Glutamatergic neuron (in vitro differentiated cells): ENCODE data around the gene WDR70. TPM values are rescaled to one million over a fixed set of nuclear protein-coding genes. Genes with fewer than 3 reads are reported as not detected.
"Not testable (repeated sequence)": the region's sequence is repeated elsewhere in the genome, so short reads cannot be mapped to it uniquely, and the experiment has no call there.

Experiments
- DNase-seq: peaks from one replicate; pipeline ENCODE4 v3.0.0; 2022
- H3K27ac Mint-ChIP-seq: one replicate; pipeline ENCODE4 v1.8.0; 2020; ENCODE audit warnings: mild to moderate bottlenecking, mixed read lengths, inconsistent platforms; ENCODE audit not compliant: unreplicated experiment
- H3K27me3 Mint-ChIP-seq: one replicate; pipeline ENCODE4 v1.8.0; 2020; ENCODE audit warnings: mild to moderate bottlenecking, moderate library complexity, mixed read lengths, inconsistent platforms; ENCODE audit not compliant: unreplicated experiment
- H3K36me3 Mint-ChIP-seq: one replicate; pipeline ENCODE4 v1.8.0; 2020; ENCODE audit warnings: mild to moderate bottlenecking, mixed read lengths, inconsistent platforms; ENCODE audit not compliant: unreplicated experiment
- H3K4me1 Mint-ChIP-seq: one replicate; pipeline ENCODE4 v1.8.0; 2020; ENCODE audit warnings: mild to moderate bottlenecking, low read depth, mixed read lengths, inconsistent platforms; ENCODE audit not compliant: unreplicated experiment
- H3K4me3 Mint-ChIP-seq: one replicate; pipeline ENCODE4 v1.8.0; 2020; ENCODE audit warnings: mild to moderate bottlenecking, mixed read lengths, inconsistent platforms; ENCODE audit not compliant: unreplicated experiment
- H3K9me3 Mint-ChIP-seq: one replicate; pipeline ENCODE4 v1.8.0; 2020; ENCODE audit warnings: mild to moderate bottlenecking, moderate library complexity, mixed read lengths, inconsistent platforms; ENCODE audit not compliant: unreplicated experiment
- total RNA-seq: library from RNA; stranded (reverse); fragmentation: NEBNext Ultra II Directional; extraction: Animal tissue kit (Norgen Biotek cat#: 25700); gene quantifications from one replicate; pipeline ENCODE4 v1.2.1, GENCODE V29; 2021; ENCODE audit not compliant: unreplicated experiment
- TF ChIP-seq, protein P1 (sequence below): fragments of 200-600 bp; sonication (generic); IDR thresholded peaks from one replicate; pipeline ENCODE4 v1.5.0; 2021; ENCODE audit not compliant: partially characterized antibody, unreplicated experiment

Gene WDR70
- total RNA-seq, 1 donor from 2014 or later = 38.1 TPM

DNA sequence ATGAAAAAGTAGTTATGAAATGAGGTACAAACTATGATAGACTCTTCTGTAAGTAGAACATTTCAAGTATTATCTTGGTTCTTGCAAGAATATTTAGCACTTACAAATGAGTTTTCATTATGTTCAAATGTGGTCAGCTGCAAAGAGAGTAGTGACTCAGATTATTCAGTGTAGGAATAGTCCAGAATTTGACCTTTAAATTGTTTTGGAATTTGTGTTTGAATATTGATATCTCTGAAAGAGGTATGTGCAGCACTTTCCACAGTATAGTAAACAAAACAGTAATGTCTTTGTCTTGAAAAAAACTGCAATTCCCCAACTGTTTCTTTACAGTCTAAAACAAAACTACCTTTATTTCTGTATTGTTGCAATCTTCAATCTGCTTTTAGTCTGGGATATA lies 56.1 kb downstream of the WDR70 start:
- Mint-ChIP-seq H3K27ac (no peak overlapping the region), H3K4me3 (no peak overlapping the region), H3K9me3 (no peaks in the 10 kb centered on the region), H3K36me3 (no peaks in the 10 kb centered on the region), H3K4me1 (no peaks in the 10 kb centered on the region), H3K27me3 (no peaks in the 10 kb centered on the region)
- DNase-seq = no peak
- TF ChIP-seq, protein P1, sequence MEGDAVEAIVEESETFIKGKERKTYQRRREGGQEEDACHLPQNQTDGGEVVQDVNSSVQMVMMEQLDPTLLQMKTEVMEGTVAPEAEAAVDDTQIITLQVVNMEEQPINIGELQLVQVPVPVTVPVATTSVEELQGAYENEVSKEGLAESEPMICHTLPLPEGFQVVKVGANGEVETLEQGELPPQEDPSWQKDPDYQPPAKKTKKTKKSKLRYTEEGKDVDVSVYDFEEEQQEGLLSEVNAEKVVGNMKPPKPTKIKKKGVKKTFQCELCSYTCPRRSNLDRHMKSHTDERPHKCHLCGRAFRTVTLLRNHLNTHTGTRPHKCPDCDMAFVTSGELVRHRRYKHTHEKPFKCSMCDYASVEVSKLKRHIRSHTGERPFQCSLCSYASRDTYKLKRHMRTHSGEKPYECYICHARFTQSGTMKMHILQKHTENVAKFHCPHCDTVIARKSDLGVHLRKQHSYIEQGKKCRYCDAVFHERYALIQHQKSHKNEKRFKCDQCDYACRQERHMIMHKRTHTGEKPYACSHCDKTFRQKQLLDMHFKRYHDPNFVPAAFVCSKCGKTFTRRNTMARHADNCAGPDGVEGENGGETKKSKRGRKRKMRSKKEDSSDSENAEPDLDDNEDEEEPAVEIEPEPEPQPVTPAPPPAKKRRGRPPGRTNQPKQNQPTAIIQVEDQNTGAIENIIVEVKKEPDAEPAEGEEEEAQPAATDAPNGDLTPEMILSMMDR = no peak

DNA sequence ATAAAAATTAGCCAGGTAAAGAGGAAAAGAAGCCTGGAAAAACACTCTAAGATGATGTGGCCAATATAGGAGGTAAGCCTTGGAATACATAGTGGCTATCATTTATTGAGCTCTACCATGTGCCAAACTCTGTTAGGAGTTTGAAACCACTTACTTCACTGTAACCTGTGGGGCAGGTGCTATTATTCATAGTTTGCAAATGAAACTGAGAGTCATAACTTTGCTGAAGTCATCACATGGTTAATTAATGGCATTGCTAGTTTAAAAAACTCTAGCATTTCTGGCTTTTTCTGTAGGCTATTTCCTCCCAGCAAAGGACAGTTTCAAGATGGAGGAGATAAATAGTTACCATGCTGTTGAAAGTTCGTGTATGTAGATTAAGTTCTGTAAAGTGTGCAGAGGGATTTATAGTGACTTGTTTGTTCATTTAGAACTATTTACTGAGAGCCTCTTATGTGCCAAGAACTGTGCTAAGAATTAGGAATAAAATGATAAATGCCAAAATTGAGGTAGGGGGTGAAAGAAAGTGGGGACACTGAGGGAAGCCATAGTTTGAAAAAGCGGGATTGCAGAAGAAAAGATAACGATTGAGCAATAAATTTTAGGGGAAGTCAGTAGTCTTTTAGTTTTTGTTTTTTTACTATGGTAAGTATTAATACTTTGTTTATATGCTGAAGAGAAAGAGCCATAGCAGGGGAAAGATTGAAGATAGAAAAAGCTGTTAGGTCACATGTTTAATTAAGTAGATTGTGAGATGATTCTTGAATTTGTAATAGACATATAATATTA lies 57.2 kb downstream of the WDR70 start:
- no peaks in the 10 kb centered on the region for H3K27me3 Mint-ChIP-seq
- no peaks in the 10 kb centered on the region for H3K36me3 Mint-ChIP-seq
- no peak for DNase-seq
- no peaks in the 10 kb centered on the region for H3K9me3 Mint-ChIP-seq
- no peaks in the 10 kb centered on the region for H3K4me1 Mint-ChIP-seq
- no peak overlapping the region for H3K27ac Mint-ChIP-seq
- TF ChIP-seq, protein P1 = no peak
- H3K4me3 Mint-ChIP-seq = no peak overlapping the region

DNA sequence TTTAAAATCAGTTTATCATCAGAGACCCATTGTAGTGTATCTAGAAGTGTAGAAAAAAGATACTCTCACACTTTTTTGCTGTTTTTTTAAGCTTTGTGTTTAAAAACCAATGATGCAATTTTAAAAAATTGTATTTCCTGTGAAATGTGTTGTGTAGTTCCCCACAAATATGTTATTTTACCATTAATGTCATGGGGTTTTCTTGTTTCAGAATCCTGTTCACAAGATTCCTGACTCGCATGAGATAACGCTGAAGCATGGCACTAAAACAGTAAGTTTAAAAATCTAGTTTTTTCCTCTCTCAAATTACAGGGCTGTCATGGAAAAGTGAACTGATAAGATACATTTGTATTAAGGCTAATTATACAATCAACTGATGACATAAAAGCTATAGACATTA lies 58.6 kb downstream of the WDR70 start:
- no peaks in the 10 kb centered on the region for H3K36me3 Mint-ChIP-seq
- DNase-seq = no peak

GRCh38 chr5:37445783-37446182 lies 66.7 kb downstream of the WDR70 start:
- not testable (repeated sequence) for H3K27ac Mint-ChIP-seq, DNase-seq, H3K36me3 Mint-ChIP-seq, H3K4me1 Mint-ChIP-seq, H3K4me3 Mint-ChIP-seq, H3K27me3 Mint-ChIP-seq, H3K9me3 Mint-ChIP-seq

More for the DNA sequence above, 58.6 kb downstream of the WDR70 start:
- no peak overlapping the region for H3K27ac Mint-ChIP-seq
- no peaks in the 10 kb centered on the region for H3K4me1 Mint-ChIP-seq
- no peaks in the 10 kb centered on the region for H3K27me3 Mint-ChIP-seq
- no peak overlapping the region for H3K4me3 Mint-ChIP-seq
- TF ChIP-seq, protein P1 = no peak
- H3K9me3 Mint-ChIP-seq = no peaks in the 10 kb centered on the region

- peaks cover 2% of the 10 kb centered on the region for H3K27me3 Mint-ChIP-seq
- peaks cover 8% of the 10 kb centered on the region for H3K36me3 Mint-ChIP-seq
- TF ChIP-seq, protein P1 = no peak
- no peaks in the 10 kb centered on the region for H3K4me1 Mint-ChIP-seq
- H3K4me3 Mint-ChIP-seq = no peak overlapping the region
- no peak for DNase-seq
- H3K9me3 Mint-ChIP-seq = peaks cover 5% of the 10 kb centered on the region
- H3K27ac Mint-ChIP-seq = no peak overlapping the region
Measured at GRCh38 chr5:37448941-37449340, 69.8 kb downstream of the WDR70 start.

- H3K4me3 Mint-ChIP-seq, H3K9me3 Mint-ChIP-seq, H3K27ac Mint-ChIP-seq, DNase-seq, H3K4me1 Mint-ChIP-seq, H3K36me3 Mint-ChIP-seq, H3K27me3 Mint-ChIP-seq: not testable (repeated sequence)
Measured at GRCh38 chr5:37451991-37452390, 72.9 kb downstream of the WDR70 start.

DNA sequence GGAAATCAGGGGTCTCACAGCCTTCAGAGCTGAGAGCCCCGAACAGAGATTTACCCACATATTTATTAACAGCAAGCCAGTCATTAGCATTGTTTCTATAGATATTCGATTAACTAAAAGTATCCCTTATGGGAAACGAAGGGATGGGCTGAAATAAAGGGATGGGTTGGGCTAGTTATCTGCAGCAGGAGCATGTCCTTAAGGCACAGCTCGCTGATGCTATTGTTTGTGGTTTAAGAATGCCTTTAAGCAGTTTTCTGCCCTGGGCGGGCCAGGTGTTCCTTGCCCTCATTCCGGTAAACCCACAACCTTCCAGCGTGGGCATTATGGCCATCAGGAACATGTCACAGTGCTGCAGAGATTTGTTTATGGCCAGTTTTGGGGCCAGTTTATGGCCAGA lies 74.1 kb downstream of the WDR70 start:
- H3K36me3 Mint-ChIP-seq, H3K4me1 Mint-ChIP-seq, H3K27me3 Mint-ChIP-seq, H3K4me3 Mint-ChIP-seq, DNase-seq, H3K27ac Mint-ChIP-seq, H3K9me3 Mint-ChIP-seq: not testable (repeated sequence)

- not testable (repeated sequence) for H3K9me3 Mint-ChIP-seq, H3K4me1 Mint-ChIP-seq, DNase-seq, H3K4me3 Mint-ChIP-seq, H3K27me3 Mint-ChIP-seq, H3K36me3 Mint-ChIP-seq, H3K27ac Mint-ChIP-seq
Measured at GRCh38 chr5:37454402-37455055, 75.4 kb downstream of the WDR70 start.
